ENCODE results near the gene CNOT6L. TPM values are rescaled to one million over a fixed set of nuclear protein-coding genes. Genes with fewer than 3 reads are reported as not detected.

Gene CNOT6L
- total and polyA plus RNA-seq, 2 of the 4 experiments (the other 2 are of a cell fraction), result 3.5 to 21.1 TPM

- in situ Hi-C loops (cut with MboI; ENCODE audit: low sequenced_read_pairs) (no loop called here), dilution Hi-C loops (cut with HindIII; ENCODE audit: low sequenced_read_pairs, unreplicated experiment) (no loop called here), intact Hi-C loops (cut with micrococcal nuclease) (no loop called here)
- no peak overlapping the region for H3K18ac ChIP-seq (ENCODE audit: low read depth, low read length)
- H4K8ac ChIP-seq (ENCODE audit: low read depth in 2 of 2, low read length in 2 of 2), result no peak overlapping the region
- no peak overlapping the region for H3K23ac ChIP-seq (ENCODE audit: low read depth, low read length)
- H3K79me1 ChIP-seq (ENCODE audit: low read depth in 1 of 2, low read length in 2 of 2), result no peaks in the 10 kb centered on the region
- no peak overlapping the region for H3K27ac ChIP-seq (ENCODE audit: insufficient read depth, low read length)
- H3K9ac ChIP-seq (ENCODE audit: low read depth, low read length), result no peak overlapping the region
- no peak overlapping the region for H4K91ac ChIP-seq (ENCODE audit: insufficient read depth, low read depth, low read length)
- no peak overlapping the region for H3K56ac ChIP-seq (ENCODE audit: extremely low read depth, insufficient read depth, low read length)
- H3K9me3 ChIP-seq (ENCODE audit: control insufficient read depth, insufficient read depth, low read length), result no peaks in the 10 kb centered on the region
- no peak overlapping the region for H2AK5ac ChIP-seq (ENCODE audit: low read depth, low read length)
- H2AFZ ChIP-seq (replicated peaks; ENCODE audit: low read length, poor library complexity), result no peak overlapping the region
- TF ChIP-seq MAFK (IDR thresholded peaks at IDR 0.05; ENCODE audit: low read depth, low read length), result no peak
- no peak for TF ChIP-seq RAD21 (IDR thresholded peaks at IDR 0.05; ENCODE audit: low read length)
- no peak for TF ChIP-seq ELK1 (IDR thresholded peaks at IDR 0.05; ENCODE audit: borderline replicate concordance, low read depth, low read length)
- no peak overlapping the region for H3K14ac ChIP-seq (replicated peaks; ENCODE audit: low read depth, low read length)
- BruUV-seq (replicated peaks), result no TSS peak
- H2AK9ac ChIP-seq (replicated peaks; ENCODE audit: low read depth, low read length, poor library complexity), result no peak overlapping the region
- H3K4me1 ChIP-seq (ENCODE audit: control insufficient read depth, insufficient read depth, low read length), result peaks cover 2% of the 10 kb centered on the region; the same call in 1 of the 2 replicates
- no CpG with 5 or more reads among the region's 1 CpG for WGBS, 2 experiments (ENCODE audit: extremely low coverage in 2 of 2, insufficient read length in 1 of 2)
- no peak overlapping the region for H2BK15ac ChIP-seq (ENCODE audit: low read depth, low read length)
- H3K4me2 ChIP-seq (ENCODE audit: low read depth, low read length), result no peak overlapping the region
- no peaks in the 10 kb centered on the region for H3K36me3 ChIP-seq (ENCODE audit: control insufficient read depth, insufficient read depth, low read length)
- no peaks in the 10 kb centered on the region for H4K20me1 ChIP-seq (ENCODE audit: insufficient read depth, low read length)
- no peak overlapping the region for H2BK5ac ChIP-seq (ENCODE audit: low read depth, low read length, poor library complexity, severe bottlenecking)
- no peaks in the 10 kb centered on the region for H3K27me3 ChIP-seq (ENCODE audit: control insufficient read depth, insufficient read depth, low read length)
- no peaks in the 10 kb centered on the region for H3K9me1 ChIP-seq (ENCODE audit: insufficient read depth, low read length)
- CTCF ChIA-PET, result no interaction called here
- no peak overlapping the region for H2BK20ac ChIP-seq (ENCODE audit: low read depth, low read length)
- H4K5ac ChIP-seq (ENCODE audit: low read depth, low read length), result no peak overlapping the region
- ATAC-seq (ENCODE audit: low read depth) (no peak), DNase-seq (no peak)
- no peak overlapping the region for H3K4me3 ChIP-seq (ENCODE audit: insufficient read depth, low read depth, low read length)
- no peak overlapping the region for H3K4ac ChIP-seq (ENCODE audit: low read depth, low read length)
- H2BK120ac ChIP-seq (ENCODE audit: low read depth, low read length), result no peak overlapping the region
- POLR2A ChIA-PET (ENCODE audit: unreplicated experiment), result no interaction called here
These were observed 87.5 kb downstream of the CNOT6L start for GRCh38 chr4:77731656-77732055.
